GM12878 (cell line): ENCODE results near the gene OR2F2. TPM values are rescaled to one million over a fixed set of nuclear protein-coding genes. Genes with fewer than 3 reads are reported as not detected.

Source experiments
- ATAC-seq: fragments of 200-7000 bp; cut with Tn5 transposase; 3 replicates; pipeline ENCODE4 v1.9.1; 2020; ENCODE audit warnings: mild to moderate bottlenecking, moderate library complexity
- BruUV-seq: library from RNA; stranded (reverse); fragments of 400-500 nt; replicated peaks from 2 replicates; lab custom pipeline; 2021; lab: Mats Ljungman, UMichigan
- CTCF ChIA-PET: fragments of 300-600 bp; sonication (Branson Sonifier 250); formaldehyde crosslinking; extraction: SDS; loops from one replicate; lab custom pipeline; 2021; ENCODE audit warnings: inconsistent platforms; lab: Yijun Ruan, JAX
- POLR2A ChIA-PET: fragments of 350-600 bp; formaldehyde crosslinking; extraction: SDS; loops from one replicate; lab custom pipeline; 2021; ENCODE audit warnings: inconsistent platforms; lab: Charles Lee
- RAD21 ChIA-PET: fragments of 300-600 bp; sonication (Branson Sonifier 250); formaldehyde crosslinking; loops from one replicate; lab custom pipeline; 2023; ENCODE audit warnings: antibody characterized with exemption; ENCODE audit not compliant: unreplicated experiment; lab: Charles Lee
- SMC1A ChIA-PET: fragments of 300-600 bp; sonication (Branson Sonifier 250); formaldehyde crosslinking; loops from one replicate; lab custom pipeline; 2023; ENCODE audit not compliant: unreplicated experiment, uncharacterized antibody; lab: Charles Lee
- DNase-seq: peaks from one replicate; pipeline ENCODE4 v3.0.0-alpha.2; 2011; ENCODE audit warnings: low read depth, low spot score
- FAIRE-seq: peaks from 3 replicates; lab custom pipeline; 2011; peaks lifted over from hg19 to GRCh38; lab: Jason Lieb, UNC
- H2AFZ ChIP-seq: 2 replicates; pipeline ENCODE4 v1.6.0; 2011; ENCODE audit warnings: low read depth, low read length, control low read depth; ENCODE audit not compliant: control insufficient read depth
- H3K27ac ChIP-seq: 2 replicates; pipeline ENCODE4 v1.5.1; 2011; ENCODE audit warnings: control low read depth; ENCODE audit not compliant: control insufficient read depth, insufficient read depth
- H3K27me3 ChIP-seq, 2 experiments: replicated peaks in 1 of 2; 2 replicates each; pipeline versions ENCODE4 v1.6.0 to v1.6.1; 2011; ENCODE audit warnings: low read length in 1 of 2; ENCODE audit not compliant: control insufficient read depth in 2 of 2, insufficient read depth in 2 of 2
- H3K36me3 ChIP-seq, 2 experiments: 2 replicates each; pipeline ENCODE4 v1.5.1; 2011; ENCODE audit warnings: low read length in 1 of 2; ENCODE audit not compliant: control insufficient read depth in 2 of 2, insufficient read depth in 2 of 2
- H3K4me1 ChIP-seq: 2 replicates; pipeline ENCODE4 v1.6.1; 2011; ENCODE audit warnings: mild to moderate bottlenecking, low read length, moderate library complexity, mixed read lengths; ENCODE audit not compliant: control insufficient read depth, insufficient read depth
- H3K4me2 ChIP-seq: 2 replicates; pipeline ENCODE4 v1.6.0; 2011; ENCODE audit warnings: control low read depth; ENCODE audit not compliant: control insufficient read depth, insufficient read depth
- H3K4me3 ChIP-seq: fragments of 200-600 bp; sonication (generic); 2 replicates; pipeline ENCODE4 v1.5.1; 2016
- H3K79me2 ChIP-seq: 2 replicates; pipeline ENCODE4 v1.6.0; 2011; ENCODE audit warnings: low read length; ENCODE audit not compliant: control insufficient read depth, insufficient read depth
- H3K9ac ChIP-seq: 2 replicates; pipeline ENCODE4 v1.8.0; 2011; ENCODE audit warnings: low read length, control low read depth, mixed read lengths; ENCODE audit not compliant: control insufficient read depth, insufficient read depth
- H3K9me3 ChIP-seq: replicated peaks from 3 replicates; pipeline ENCODE4 v1.5.1; 2011; ENCODE audit warnings: mild to moderate bottlenecking, low read length; ENCODE audit not compliant: control insufficient read depth, insufficient read depth
- H4K20me1 ChIP-seq: 2 replicates; pipeline ENCODE4 v1.6.0; 2011; ENCODE audit not compliant: control insufficient read depth, insufficient read depth
- BACH1 ChIP-seq: fragments of 450-650 bp; IDR thresholded peaks from 2 replicates; pipeline ENCODE4 v1.6.1; 2017; ENCODE audit warnings: mild to moderate bottlenecking, borderline replicate concordance
- CBX5 ChIP-seq: sonication (generic); IDR thresholded peaks from 2 replicates; pipeline ENCODE4 v1.6.1; 2016; ENCODE audit warnings: low read depth, moderate library complexity, mild to moderate bottlenecking, inconsistent platforms
- IKZF1 ChIP-seq: fragments of 450-650 bp; conservative IDR thresholded peaks from 2 replicates; pipeline ENCODE4 v1.6.1; 2017; ENCODE audit warnings: antibody characterized with exemption, mild to moderate bottlenecking
- JUNB ChIP-seq: IDR thresholded peaks from 2 replicates; pipeline ENCODE4 v1.6.1; 2016; ENCODE audit warnings: antibody characterized with exemption, mild to moderate bottlenecking
- USF2 ChIP-seq: IDR thresholded peaks from 2 replicates; pipeline ENCODE4 v1.6.1; 2011; ENCODE audit warnings: low read depth, low read length, improper control_type of control experiment, borderline replicate concordance
- ZZZ3 ChIP-seq: IDR thresholded peaks from 2 replicates; pipeline ENCODE4 v1.6.1; 2011; ENCODE audit warnings: low read depth; ENCODE audit not compliant: control insufficient read depth, insufficient read length
- WGBS: methylation state at CpG from one replicate; pipeline ENCODE4 v1.1.6; 2016; ENCODE audit warnings: low lambda C conversion rate; ENCODE audit not compliant: insufficient replicate concordance, insufficient coverage; ENCODE audit errors: missing lambda C conversion rate; 5-methylcytosine and 5-hydroxymethylcytosine counted together
- in situ Hi-C: fragments of 300-500 bp; cut with MboI; formaldehyde crosslinking; loops from 9 replicates; pipeline ENCODE4 v1.14.3; 2018; ENCODE audit warnings: mixed read lengths
- intact Hi-C: fragments of 100-400 bp; cut with micrococcal nuclease; formaldehyde crosslinking; loops from one replicate; pipeline ENCODE4 v1.14.2; 2022; ENCODE audit not compliant: unreplicated experiment
- polyA plus RNA-seq, 11 experiments: library from polyadenylated mRNA; depleted of rRNA in 4 of 11; unstranded in 6 of 11; stranded (reverse) in 5 of 11; fragments of >200 nt; fragmentation: Nextera tagmentation in 4 of 11; fragmentation: Illumina TruSeq in 1 of 11; extraction: Ambion mirVana in 4 of 11; extraction: Trizol in 1 of 11; gene quantifications; 1 replicate in 1 of 11; 2 replicates in 10 of 11; pipeline versions ENCODE4 v1.2.1 to v1.2.3, GENCODE V29; 2011 to 2016; ENCODE audit warnings: inconsistent platforms in 2 of 11, missing spikeins in 2 of 11, low read depth in 1 of 11
- total RNA-seq, 4 experiments: library from RNA; depleted of rRNA in 3 of 4; stranded (reverse); fragments of >200 nt in 3 of 4; fragmentation: Illumina TruSeq in 1 of 4; extraction: Trizol in 1 of 4; gene quantifications; 2 replicates each; pipeline versions ENCODE4 v1.2.1 to v1.2.3, GENCODE V29; 2013 to 2021

The OR2F2 gene
- total and polyA plus RNA-seq, 10 of the 15 experiments (the other 5 are each of a cell fraction or from before 2014, with no cell fraction given), result not detected

- Histone ChIP-seq H3K79me2 (no peaks in the 10 kb centered on the region), H3K9ac (no peak overlapping the region), H3K4me1 (no peaks in the 10 kb centered on the region), H2AFZ (no peak overlapping the region), H3K4me2 (no peak overlapping the region), H3K36me3 (no peaks in the 10 kb centered on the region), H3K27me3 (no peaks in the 10 kb centered on the region), H3K9me3 (no peaks in the 10 kb centered on the region), H4K20me1 (no peaks in the 10 kb centered on the region), H3K4me3 (no peak overlapping the region), H3K27ac (no peak overlapping the region)
- TF ChIP-seq ZZZ3 (no peak), CBX5 (no peak), USF2 (no peak), JUNB (no peak), IKZF1 (no peak), BACH1 (no peak)
- ATAC-seq (no peak), FAIRE-seq (no peak), DNase-seq (no peak)
- ChIA-PET RAD21 (no interaction called here), SMC1A (interaction anchor here (1.6 kb wide), 1 partner anchor 14 kb away, joined by 4 read pairs; no protein-coding TSS in a partner anchor), POLR2A (interaction anchor here (1.0 kb wide), 1 partner anchor 21 kb away, joined by 3 read pairs; no protein-coding TSS in a partner anchor), CTCF (interaction anchor here (1.4 kb wide), 1 partner anchor 12 kb away, joined by 3 read pairs; no protein-coding TSS in a partner anchor)
- BruUV-seq, result no TSS peak
- in situ Hi-C loops (loop anchor here (25.0 kb wide), 1 partner anchor 462 kb away; no protein-coding TSS in a partner anchor), intact Hi-C loops (no loop called here)
- WGBS, result 64% methylated on average over 1 of the region's 1 CpG
These were observed 10.2 kb upstream of the OR2F2 start for GRCh38 chr7:143924851-143925250.
